HG03175 (cell line): Measurements from ENCODE around the gene CIITA.
"Not testable (repeated sequence)": the region's sequence is repeated elsewhere in the genome, so short reads cannot be mapped to it uniquely, and the experiment has no call there.

ENCODE experiments used
- ATAC-seq: cut with Tn5 transposase; IDR thresholded peaks from one replicate; pipeline ENCODE4 v1.9.1; 2021; ENCODE audit warnings: mild to moderate bottlenecking, moderate library complexity; ENCODE audit not compliant: unreplicated experiment

Gene CIITA

DNA sequence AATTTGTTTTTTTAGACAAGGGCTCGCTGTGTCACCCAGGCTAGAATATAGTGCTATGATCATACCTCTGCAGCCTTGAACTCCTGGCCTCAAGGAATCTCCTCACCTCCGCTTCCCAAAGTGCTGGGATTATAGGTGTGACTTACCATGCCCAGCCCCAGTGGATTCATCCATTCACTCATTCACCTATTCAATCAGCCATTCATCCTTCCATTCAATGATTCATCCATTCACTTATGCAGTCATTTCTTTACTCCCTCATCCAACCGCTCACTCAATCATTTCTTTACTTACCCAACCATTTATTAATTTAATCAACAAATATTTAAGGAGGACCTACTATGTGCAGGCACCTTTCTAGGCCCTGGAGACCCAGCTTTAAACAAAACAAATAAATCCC, 39.5 kb downstream of the CIITA start:
- no peak for ATAC-seq

DNA sequence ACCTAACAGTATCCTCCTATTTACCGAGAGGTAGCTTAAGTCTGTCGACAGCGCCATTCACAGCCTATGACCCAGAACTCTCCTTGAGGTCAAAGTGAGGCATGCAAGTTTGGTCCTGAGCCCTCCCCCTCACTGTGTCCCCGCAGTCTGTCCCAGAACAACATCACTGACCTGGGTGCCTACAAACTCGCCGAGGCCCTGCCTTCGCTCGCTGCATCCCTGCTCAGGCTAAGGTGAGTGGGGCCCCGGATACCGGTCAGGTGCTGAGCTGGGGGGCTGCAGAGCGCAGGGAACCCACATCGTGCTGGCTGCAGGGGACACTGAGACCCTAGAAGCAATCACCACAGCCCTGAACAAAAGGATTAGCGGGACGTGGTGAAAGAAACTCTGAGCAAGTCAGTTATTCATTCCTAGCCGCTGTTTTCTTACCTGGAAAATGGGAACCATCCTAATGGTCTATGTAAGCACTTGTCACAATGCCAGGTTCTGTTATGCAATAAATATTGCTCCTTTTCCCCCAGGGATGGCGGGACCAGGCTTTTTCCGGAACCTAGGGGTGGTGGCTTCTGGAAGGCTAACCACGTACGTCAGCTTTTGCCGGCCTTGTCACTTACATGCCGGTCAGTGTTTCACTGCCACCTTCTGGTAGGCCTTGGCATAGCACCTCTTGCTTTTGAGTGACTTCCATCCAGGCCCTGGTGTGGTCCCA, 41.4 kb downstream of the CIITA start:
- ATAC-seq, result no peak

DNA sequence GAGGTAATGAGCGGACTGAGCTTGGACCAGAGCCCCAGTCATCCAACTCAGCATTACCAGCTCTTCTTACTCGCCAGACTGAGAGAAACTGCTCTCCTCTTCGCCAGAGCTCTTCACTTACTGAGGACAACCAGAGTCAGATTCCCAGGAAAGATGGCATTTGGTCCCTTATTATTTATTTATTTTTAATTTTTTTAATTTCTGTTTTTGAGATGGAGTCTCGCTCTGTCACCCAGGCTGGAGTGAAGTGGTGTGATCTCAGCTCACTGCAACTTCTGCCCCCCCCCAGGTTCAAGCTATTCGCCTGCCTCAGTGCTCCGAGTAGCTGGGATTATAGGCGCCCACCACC, 42.0 kb downstream of the CIITA start:
- ATAC-seq, result no peak

DNA sequence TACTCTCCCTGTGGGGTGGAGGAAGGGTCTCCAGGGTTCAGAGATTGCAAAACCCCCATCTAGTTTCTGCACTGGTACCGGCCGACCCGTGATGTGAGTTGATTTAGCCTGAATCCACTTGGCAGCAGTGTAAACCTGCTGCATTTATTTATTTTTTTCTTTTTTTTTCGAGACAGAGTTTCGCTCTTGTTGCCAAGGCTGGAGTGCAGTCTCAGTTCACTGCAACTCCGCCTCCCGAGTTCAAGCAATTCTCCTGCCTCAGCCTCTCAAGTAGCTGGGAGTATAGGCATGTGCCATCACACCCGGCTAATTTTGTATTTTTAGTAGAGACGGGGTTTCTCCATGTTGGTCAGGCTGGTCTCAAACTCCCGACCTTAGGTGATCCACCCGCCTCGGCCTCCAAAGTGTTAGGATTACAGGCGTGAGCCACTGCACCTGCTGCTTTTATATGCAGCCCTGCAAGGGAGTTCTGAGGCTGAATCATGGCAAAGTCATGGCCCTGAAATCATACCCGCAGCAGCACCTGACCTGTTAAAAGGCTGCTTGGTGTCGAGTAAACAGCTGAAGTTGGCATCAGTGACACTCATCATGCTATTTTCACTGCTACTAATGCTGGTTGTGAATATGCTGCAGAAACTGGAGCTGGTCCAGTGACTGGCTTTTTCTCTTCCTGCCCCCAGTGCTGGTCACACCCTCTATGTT, 43.9 kb downstream of the CIITA start:
- no peak for ATAC-seq

DNA sequence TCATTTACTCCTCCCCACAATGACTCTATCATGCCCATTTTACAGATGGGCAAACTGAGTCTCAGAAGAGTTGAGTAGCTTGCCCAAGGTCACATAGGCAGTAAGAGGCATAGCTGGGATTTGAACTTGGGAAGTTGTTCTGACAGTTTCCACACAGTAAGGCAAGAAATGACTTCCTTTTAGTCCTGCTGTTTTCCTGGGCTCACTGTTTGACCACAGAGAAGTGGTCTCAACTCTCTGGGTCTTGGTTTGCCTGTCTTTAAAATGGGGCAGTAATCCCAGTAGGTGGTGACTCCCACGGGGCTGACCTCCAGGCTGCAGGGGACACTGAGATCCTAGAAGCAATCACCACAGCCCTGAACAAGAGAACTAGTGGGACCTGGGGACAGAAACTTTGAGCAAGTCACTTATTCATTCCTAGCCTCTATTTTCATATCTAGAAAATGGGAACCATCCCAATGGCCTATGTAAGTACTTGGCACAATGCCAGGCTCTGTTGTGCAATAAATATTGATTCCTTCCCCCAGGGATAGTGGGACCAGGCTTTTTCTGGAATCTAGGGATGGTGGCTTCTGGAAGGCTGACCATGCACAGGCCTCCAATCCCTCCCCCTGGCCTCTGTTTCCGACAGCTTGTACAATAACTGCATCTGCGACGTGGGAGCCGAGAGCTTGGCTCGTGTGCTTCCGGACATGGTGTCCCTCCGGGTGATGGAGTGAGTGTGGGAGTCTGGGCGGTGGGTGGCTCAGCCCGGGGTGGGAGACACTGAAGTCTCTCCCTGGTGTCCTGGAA, 44.7 kb downstream of the CIITA start:
- no peak for ATAC-seq

DNA sequence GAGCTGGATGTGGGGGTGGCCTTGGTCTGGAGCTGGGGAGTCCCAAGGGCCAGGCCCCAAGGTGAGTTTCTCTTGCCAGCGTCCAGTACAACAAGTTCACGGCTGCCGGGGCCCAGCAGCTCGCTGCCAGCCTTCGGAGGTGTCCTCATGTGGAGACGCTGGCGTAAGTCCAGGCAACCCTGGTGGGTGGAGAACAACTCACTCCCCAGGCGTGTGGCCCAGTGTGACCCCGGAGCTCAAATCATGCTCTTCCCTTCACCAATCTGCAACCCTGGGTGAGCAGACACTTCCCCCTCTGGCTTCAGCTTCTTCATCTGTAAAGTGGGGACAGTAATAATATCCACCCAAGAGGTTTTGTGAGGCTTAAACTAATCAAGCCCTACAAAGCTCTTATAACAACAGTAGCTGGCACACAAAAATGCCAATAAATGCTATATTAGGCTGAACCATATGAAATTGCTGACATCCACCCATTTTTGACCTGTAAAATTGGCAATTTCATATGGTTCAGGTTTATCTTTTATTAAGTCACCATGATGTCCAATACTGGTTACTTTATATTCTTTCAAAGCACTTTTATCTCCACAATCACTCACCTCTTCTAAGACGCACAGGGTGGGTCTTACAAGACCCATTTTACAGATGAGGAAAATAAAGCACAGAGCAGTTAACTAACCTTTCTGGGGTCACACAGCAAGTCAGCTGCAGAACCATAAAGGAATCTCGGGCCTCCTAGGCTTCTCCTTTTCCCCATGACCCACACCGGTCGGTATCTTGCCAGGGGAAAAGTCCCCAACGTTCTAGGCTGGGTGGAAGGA, 45.5 kb downstream of the CIITA start:
- ATAC-seq, result no peak

DNA sequence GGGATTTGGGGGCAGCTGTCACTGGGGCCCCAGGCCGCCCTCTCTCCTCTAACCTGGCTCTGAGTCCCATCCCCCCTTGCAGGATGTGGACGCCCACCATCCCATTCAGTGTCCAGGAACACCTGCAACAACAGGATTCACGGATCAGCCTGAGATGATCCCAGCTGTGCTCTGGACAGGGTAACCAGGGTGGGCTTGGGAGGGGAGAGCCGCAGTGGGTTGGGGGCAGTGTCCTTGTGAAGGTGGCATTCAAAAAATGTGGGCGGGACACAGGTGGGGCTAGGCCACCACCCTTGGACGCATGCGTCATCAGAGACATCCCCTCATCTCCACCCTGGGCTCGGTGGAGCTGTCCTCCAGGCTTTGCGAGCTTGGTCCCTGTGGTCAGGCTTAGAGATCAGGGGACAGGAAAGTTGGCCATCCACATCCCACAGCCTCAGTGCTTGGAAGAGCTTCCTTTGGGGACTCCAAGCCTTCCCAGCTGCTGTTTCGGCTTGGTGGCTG, 46.2 kb downstream of the CIITA start:
- no peak for ATAC-seq

DNA sequence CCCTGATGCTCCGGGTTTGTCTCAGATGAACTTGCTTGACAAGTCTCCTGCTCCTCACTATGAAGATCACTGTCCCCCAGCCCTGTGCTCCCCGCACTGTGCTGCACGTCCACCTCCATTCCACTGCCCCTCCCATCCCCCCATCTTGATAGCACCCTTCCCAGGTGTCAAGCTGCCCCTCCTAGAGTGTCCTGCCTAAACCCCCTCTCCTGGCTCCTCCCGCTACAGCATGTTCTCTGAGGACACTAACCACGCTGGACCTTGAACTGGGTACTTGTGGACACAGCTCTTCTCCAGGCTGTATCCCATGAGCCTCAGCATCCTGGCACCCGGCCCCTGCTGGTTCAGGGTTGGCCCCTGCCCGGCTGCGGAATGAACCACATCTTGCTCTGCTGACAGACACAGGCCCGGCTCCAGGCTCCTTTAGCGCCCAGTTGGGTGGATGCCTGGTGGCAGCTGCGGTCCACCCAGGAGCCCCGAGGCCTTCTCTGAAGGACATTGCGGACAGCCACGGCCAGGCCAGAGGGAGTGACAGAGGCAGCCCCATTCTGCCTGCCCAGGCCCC, 46.7 kb downstream of the CIITA start:
- no peak for ATAC-seq

DNA sequence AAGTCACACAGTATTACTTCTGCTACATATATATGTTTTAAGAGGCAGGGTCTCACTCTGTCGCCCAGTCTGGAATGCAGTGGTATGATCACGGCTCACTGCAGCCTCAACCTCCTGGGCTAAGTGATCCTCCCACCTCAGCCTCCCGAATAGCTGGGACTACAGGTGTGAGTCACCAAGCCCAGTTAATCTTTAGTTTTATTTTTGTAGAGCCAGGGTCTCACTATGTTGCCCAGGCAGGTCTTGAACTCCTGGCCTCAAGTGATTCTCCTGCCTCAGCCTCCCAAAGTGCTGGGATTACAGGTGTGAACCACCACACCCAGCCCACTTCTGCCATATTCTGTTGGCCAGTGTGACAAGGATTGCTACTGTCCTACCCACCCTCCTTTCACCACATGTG, 48.3 kb downstream of the CIITA start:
- not testable (repeated sequence) for ATAC-seq

DNA sequence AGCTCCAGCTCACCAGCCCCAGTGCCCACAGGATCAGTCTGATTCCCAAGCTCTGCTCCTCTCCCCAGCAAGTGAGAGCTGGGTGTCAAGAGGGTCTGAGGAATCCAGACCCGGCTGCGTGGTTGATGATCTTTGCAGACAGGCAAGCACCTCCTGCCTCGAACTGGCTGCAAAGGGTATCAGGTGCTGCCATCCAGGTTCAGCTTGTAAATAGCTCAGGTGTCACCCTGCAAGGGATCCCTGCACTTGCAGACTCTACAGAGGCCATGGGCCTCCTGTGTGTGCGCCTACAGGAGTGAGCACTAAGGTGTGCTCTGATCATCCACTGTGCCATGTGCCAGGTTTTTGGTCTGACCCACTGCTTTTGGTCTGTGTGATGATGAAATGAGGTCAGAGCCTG, 49.1 kb downstream of the CIITA start:
- ATAC-seq, result no peak

DNA sequence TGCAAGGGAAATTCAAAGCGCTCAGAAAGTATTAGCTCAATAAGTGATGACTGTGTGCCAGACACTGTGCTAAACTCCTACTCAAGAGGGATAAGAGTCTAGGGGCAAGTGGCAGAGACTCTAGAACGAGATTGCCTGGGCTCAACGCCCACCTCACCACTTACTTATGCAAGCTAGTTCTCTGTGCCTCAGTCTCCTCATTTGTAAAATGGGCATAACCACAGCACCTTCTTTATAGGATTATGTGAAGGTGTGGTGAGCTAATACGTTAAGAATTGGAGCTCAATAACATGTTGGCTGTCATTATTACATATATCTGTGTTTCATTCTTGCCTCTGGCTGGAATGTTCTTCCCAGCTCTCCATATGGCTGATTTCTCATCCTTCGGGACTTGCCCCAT, 49.9 kb downstream of the CIITA start:
- ATAC-seq, result no peak

DNA sequence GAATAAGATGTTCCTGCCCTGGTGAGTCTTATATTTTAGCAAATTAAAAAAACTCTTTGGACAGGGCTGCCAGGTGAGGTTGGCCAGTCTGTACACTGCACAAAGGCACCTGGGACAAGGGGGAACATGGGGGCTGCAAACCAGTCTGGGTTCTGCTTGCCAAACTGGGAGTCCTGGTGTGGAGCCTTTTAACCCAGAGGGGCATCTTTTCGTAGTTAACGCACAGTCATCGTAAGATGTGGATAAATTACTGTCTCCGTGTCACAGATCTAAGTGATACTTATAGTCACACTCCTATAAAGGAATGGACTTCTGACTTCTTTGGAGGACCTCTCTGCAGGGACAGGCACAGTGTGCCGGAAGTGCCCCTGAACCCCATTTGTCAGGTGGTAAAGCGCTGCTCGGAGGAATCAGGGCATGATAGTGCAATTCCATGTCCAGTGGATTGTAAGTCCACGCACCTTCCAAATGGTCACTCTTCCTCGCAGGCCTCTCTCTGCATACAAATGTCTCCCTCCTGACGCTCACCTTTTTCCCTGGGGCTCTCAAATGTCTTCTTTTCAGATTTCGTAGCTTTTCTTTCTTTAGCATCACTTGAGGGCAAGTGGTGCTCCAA, 50.6 kb downstream of the CIITA start:
- ATAC-seq, result no peak

DNA sequence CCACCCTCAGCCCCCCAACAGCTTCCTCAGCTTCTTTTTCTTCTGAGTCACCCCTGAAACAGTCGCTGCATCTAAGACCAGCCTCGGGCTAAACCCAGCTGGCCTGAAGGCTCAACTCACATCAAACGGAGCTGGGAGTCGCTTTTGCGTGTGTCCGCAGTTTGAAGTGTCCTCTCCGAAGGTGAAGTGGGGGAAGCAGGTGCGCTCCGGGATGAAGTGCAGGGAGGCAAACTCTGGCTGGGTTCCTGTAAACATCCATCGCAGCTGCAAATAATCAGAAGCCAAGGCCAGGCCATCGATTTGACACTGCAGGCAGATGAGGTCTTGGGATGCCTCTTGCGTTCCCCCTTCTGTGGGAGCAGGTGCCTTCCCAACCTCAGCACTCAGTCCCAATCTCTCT, 52.1 kb downstream of the CIITA start:
- not testable (repeated sequence) for ATAC-seq

DNA sequence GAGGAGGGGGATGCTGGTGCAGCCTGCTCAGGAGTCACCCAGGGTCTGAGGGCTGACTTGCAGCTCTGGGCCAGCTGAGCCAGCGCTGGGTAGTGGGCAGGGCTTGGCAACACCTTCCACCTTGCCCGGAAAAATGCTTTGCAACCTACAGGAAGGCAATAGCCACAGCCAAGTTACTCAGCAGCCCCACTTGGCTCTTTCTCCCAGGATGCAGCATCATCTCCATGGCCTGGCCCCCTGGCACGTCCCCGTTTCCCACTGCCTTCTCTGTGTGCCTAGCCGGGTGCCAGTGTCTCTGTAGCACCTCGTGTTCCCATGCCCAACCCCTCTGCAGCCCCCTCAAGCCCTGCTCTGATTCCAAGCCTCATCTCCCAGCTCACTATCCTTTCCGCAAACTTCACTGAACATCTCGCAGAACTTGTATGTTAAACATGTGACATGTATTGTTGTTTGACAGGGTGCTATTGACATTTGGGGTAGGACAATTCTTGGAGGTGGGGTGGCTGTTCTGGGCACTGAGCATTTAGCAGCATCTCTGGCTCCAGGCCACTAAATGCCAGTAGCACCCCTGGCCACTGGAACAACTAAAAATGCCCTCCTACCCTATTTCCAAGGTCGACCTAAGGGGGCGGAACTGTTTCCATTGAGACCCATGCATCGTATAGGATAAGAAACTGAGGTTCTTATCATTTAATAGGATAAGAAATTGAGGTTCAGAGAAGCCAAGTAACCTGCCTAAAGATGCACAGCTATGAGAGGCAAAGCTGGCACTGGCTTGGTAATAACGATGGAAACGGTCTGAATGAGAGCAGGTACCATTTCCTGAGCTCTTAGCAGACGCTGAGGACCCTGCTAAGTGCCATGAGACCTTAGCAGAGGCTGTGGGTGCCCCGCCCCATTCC, 53.1 kb downstream of the CIITA start:
- no peak for ATAC-seq

DNA sequence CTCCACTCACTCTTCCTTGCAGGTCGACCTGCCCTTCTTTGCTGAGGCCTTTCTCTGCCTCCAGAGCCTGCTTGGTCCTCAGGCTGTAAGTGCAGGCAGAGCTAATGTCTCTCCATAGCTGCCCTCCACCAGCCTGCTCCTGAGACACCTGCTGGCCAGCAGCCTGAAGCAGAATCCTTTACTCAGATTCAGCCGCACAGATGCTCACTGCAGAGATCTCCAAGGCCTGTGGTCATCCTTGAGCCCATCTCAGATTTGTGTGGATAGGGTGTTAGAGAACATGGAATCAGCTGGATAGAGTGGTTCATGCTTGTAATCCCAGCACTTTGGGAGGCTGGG, 53.7 kb downstream of the CIITA start:
- no peak for ATAC-seq

DNA sequence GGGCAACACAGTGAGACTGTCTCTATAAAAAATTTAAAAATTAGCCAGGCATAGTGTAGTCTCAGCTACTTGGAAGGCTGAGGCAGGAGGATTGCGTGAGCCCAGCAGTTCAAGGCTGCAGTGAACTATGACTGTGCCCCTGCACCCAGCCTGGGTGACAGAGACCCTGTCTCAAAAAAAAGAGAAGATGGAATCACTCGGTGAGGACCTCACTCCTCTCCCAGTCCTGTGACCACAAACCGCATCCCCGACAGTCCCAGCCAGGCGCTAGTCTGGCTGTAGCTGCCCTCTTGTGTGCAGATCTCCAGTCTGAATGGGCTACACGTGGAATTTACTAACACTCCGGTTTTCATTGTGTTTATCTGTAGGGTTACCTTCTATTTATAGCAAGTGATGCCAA, 54.1 kb downstream of the CIITA start:
- no peak for ATAC-seq

DNA sequence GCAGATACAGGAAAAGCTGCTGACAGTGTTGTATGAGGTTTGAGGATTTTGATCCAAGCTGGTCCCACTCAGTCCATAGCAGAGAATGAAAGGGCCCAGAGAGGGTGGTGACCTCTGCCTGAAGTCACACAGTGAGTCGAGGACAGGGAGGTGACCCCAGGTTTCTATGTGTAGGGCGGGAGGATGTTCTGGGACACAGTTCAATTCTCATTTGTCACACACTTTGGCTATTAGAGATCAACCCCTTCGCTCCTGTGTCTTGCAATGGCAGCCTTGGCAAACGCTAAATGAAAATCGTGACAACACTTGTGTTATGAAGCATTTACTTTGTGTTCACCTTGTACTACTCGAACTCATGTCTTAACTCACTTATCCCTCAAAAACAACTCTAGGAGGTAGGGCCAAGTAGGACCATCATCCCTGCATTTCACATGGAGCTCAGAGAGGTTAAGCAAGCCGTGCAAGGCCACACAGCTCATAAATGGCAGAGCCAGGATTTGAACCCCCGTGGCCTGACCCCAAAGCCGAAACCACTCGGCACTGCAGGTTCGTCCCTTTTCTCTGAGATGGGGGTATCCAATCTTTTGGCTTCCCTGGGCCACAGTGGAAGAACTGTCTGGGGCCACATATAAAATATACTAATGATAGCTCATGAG, 55.1 kb downstream of the CIITA start:
- no peak for ATAC-seq

DNA sequence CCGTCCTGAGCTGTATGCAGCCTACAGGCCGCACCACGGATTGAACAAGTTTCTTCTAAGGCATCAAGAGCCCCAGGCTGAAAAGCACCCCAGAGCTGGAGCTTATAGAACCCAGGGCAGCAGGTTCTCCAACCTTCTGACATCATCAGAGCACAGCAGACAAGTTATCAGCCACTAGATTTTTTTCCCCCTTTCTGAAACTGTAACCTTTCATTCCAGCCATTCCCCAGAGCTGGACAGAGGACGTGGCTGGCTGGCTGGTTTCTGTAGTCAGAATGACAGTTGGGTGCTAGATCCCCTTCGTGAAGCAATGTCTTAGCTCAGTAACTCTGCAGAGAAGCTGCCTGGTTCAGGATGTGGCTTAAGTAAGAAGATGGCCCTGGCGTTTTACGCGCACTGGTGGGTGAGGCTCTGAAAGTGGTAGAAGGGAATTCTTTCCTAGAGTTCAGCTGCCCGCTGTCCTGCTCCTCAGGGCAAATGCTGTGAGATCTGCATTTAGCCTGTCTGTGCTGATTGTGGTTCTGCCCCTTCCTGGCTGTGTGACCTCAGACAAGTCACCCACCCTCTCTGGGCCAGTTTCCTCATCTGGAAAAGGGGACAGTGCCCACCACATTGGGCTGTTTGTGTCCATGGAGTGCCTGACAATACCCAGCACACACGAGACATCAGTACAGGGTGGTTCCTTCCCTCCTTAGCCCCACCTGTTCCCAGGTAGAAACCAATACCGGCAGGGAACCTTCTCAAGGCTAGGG, 56.1 kb downstream of the CIITA start:
- ATAC-seq, result no peak
